Fibroblast of lung (primary cell): ENCODE data around the gene MPL.

Experiments used
- CTCF ChIP-seq, 2 donors: IDR thresholded peaks in 1 of 2; conservative IDR thresholded peaks in 1 of 2; 1 replicate in 1 of 2; 2 replicates in 1 of 2; pipeline ENCODE4 v1.5.1; 2011 to 2012; ENCODE audit warnings: low read length in 2 of 2, control low read depth in 1 of 2, inconsistent platforms in 1 of 2, low read depth in 1 of 2, mild to moderate bottlenecking in 1 of 2
- EZH2 ChIP-seq: IDR thresholded peaks from 2 replicates; pipeline ENCODE4 v1.5.1; 2012; ENCODE audit warnings: low read length, control low read depth, mild to moderate bottlenecking; ENCODE audit errors: missing control alignments

DNA sequence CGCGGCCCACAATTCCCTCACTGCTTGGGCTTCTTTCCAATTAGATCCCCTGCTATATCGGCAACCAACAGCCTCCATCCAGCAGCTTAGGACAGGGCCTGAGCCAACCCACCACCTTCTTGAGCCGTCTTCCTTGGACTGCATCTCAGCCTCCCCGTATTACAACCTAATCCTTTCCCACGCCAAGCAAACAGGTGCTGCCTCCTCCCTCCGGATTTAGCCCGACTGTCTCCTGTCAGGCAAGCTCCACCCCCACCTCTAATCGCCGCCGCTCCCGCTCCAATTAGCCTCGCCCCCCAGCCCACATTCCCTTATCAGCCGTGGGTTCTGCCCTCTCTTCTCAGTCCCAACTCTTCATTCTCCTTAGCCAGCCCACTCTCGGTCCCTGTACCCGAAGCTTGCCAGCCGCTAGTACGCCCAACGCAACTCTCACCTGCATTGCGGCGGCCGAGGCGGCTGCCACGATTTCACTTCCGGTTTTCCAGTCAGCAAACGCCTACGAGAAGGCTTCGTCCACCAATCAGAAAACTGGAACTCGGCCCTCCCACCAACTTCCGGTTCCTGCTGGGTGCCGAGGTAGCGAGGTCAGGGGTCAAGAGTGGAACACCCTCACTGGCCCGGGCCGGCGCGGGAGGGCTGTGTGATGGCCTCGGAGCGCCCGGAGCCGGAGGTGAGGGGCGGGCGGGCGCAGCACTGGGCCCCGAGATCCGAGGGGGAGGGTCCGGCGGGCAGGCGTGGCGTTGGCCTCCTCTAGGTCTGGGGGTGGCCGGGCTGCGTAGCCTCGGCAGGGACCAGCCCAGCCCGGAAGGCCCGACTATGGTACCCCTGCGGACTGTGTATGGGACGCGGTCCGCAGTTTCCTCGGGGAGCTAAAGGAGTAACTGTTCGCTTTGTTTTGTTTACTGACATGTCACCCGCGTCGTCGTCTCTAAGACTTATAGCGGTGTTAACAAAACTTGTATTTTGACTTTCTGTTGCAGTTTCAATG lies 52.0 kb downstream of the MPL start, which contains the start of the genes MED8 and SZT2:
- TF ChIP-seq EZH2 = no peak
- no peak for TF ChIP-seq CTCF (conservative IDR thresholded peaks at IDR 0.05 in 1 of 2, IDR thresholded peaks at IDR 0.05 in 1 of 2; ENCODE audit: low read depth in 1 of 2, low read length in 2 of 2)
